Activated B cell treated with CpG ODN at 0.5 μM for 24 hours (primary cell): ENCODE data around the gene NPTN. TPM values are rescaled to one million over a fixed set of nuclear protein-coding genes. Genes with fewer than 3 reads are reported as not detected.
"Not testable (repeated sequence)": the region's sequence is repeated elsewhere in the genome, so short reads cannot be mapped to it uniquely, and the experiment has no call there.

Source experiments
- ATAC-seq: fragments of 200-7000 bp; cut with Tn5 transposase; one replicate; pipeline ENCODE4 v1.10.0; 2021; ENCODE audit warnings: low read depth, mild to moderate bottlenecking, moderate library complexity
- CTCF ChIA-PET: fragments of 350-600 bp; sonication (Branson Sonifier 250); formaldehyde crosslinking; loops from one replicate; lab custom pipeline; 2021; ENCODE audit warnings: antibody characterized with exemption; lab: Charles Lee
- POLR2A ChIA-PET: fragments of 350-600 bp; sonication (Branson Sonifier 250); formaldehyde crosslinking; loops from one replicate; lab custom pipeline; 2021; ENCODE audit warnings: antibody characterized with exemption; lab: Charles Lee
- DNase-seq: peaks from one replicate; pipeline ENCODE4 v3.0.0; 2022
- H3K27ac Mint-ChIP-seq: one replicate; pipeline ENCODE4 v1.8.0; 2020; ENCODE audit warnings: mixed read lengths
- H3K27me3 Mint-ChIP-seq: one replicate; pipeline ENCODE4 v1.8.0; 2021; ENCODE audit warnings: mixed read lengths
- H3K36me3 Mint-ChIP-seq: one replicate; pipeline ENCODE4 v1.8.0; 2021; ENCODE audit warnings: low read depth, mixed read lengths
- H3K4me1 Mint-ChIP-seq: one replicate; pipeline ENCODE4 v1.8.0; 2021; ENCODE audit warnings: mixed read lengths
- H3K4me3 Mint-ChIP-seq: one replicate; pipeline ENCODE4 v1.8.0; 2020; ENCODE audit warnings: mild to moderate bottlenecking, mixed read lengths
- H3K9me3 Mint-ChIP-seq: one replicate; pipeline ENCODE4 v1.8.0; 2020; ENCODE audit warnings: mixed read lengths
- intact Hi-C: fragments of 100-400 bp; cut with micrococcal nuclease; formaldehyde crosslinking; loops from one replicate; pipeline ENCODE4 v1.15.1; 2024
- total RNA-seq: library from RNA; stranded (reverse); gene quantifications from 2 replicates; pipeline ENCODE4 v1.2.3, GENCODE V29; 2022
- TF ChIP-seq, protein P1 (sequence below): fragments of 200-600 bp; IDR thresholded peaks from one replicate; pipeline ENCODE4 v1.8.0; 2022; ENCODE audit warnings: antibody characterized with exemption, mild to moderate bottlenecking

NPTN gene
- total RNA-seq, 1 donor from 2014 or later, result 36.1 TPM

DNA sequence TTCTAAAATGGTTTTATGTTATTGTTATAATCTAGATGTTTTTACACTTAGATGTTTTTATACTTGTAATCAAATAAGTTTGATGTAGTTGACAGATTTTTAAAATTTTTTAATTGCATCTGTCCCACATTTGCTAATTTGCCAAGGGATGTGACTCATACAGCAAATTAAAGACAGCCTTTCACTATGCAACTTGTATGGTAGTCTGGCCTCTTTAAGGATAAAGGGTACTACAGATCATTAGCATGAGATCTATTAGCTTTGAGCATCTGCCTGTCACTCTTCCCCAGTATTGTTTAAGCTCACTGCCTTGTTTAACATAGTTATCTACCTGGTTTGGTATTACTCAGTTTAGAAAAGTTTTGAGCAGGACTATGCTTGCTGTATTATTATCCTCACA lies 83.0 kb downstream of the NPTN start:
- Mint-ChIP-seq H3K36me3 (peaks cover under 1% of the 10 kb centered on the region), H3K27ac (no peak overlapping the region), H3K4me3 (no peak overlapping the region), H3K4me1 (no peaks in the 10 kb centered on the region), H3K27me3 (no peaks in the 10 kb centered on the region), H3K9me3 (no peaks in the 10 kb centered on the region)
- ChIA-PET CTCF (interaction anchor here (2.7 kb wide), 1 partner anchor 86 kb away, joined by 7 read pairs; no protein-coding TSS in a partner anchor), POLR2A (no interaction called here)
- ATAC-seq (no peak), DNase-seq (no peak)
- intact Hi-C loops, result no loop called here
- TF ChIP-seq, protein P1, sequence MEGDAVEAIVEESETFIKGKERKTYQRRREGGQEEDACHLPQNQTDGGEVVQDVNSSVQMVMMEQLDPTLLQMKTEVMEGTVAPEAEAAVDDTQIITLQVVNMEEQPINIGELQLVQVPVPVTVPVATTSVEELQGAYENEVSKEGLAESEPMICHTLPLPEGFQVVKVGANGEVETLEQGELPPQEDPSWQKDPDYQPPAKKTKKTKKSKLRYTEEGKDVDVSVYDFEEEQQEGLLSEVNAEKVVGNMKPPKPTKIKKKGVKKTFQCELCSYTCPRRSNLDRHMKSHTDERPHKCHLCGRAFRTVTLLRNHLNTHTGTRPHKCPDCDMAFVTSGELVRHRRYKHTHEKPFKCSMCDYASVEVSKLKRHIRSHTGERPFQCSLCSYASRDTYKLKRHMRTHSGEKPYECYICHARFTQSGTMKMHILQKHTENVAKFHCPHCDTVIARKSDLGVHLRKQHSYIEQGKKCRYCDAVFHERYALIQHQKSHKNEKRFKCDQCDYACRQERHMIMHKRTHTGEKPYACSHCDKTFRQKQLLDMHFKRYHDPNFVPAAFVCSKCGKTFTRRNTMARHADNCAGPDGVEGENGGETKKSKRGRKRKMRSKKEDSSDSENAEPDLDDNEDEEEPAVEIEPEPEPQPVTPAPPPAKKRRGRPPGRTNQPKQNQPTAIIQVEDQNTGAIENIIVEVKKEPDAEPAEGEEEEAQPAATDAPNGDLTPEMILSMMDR, result no peak

DNA sequence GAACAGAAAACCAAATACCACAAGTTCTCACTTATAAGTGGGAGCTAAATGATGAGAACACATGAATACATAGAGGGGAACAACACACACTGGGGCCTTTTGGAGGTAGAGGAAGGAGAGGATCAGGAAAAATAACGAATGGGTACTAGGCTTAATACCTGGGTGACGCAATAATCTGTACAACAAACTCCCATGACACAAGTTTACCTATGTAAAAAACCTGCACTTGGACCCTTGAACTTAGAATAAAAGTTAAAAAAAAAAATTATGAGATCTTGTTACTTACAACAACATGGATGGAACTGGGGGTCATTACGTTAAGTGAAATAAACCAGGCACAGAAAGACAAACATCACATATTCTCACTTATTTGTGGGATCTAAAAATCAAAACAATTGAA lies 84.3 kb downstream of the NPTN start:
- H3K27ac Mint-ChIP-seq, POLR2A ChIA-PET: not testable (repeated sequence)

DNA sequence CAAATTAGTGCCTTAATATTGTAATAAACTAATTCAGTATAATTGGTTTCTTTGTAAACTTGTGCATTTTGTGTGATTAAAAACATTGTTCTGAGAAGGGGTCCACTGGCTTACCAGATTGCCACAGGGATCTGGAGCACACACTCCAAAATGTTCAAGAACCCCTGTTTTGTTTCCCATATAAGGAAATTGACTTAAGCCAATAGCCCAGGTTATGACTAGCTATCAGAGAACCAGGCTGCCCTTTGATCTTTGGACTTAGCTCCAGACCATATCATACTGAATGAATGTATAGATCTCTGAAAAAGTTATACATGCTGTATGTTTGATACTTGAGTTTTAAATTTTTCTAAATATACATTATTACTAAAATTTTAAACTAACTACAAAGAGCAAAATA lies 91.7 kb downstream of the NPTN start:
- DNase-seq, result no peak
- TF ChIP-seq, protein P1, result no peak
- no peaks in the 10 kb centered on the region for H3K9me3 Mint-ChIP-seq
- H3K4me3 Mint-ChIP-seq, result no peak overlapping the region
- ChIA-PET POLR2A (no interaction called here), CTCF (no interaction called here)
- no peaks in the 10 kb centered on the region for H3K4me1 Mint-ChIP-seq
- H3K36me3 Mint-ChIP-seq, result no peaks in the 10 kb centered on the region
- H3K27ac Mint-ChIP-seq, result no peak overlapping the region
- intact Hi-C loops, result no loop called here
- no peak for ATAC-seq
- no peaks in the 10 kb centered on the region for H3K27me3 Mint-ChIP-seq

More for the DNA sequence above, 84.3 kb downstream of the NPTN start:
- ATAC-seq, H3K36me3 Mint-ChIP-seq, H3K9me3 Mint-ChIP-seq, H3K27me3 Mint-ChIP-seq, intact Hi-C loops, DNase-seq, H3K4me1 Mint-ChIP-seq, H3K4me3 Mint-ChIP-seq: not testable (repeated sequence)
- CTCF ChIA-PET, result interaction anchor here (2.7 kb wide), 1 partner anchor 88 kb away, joined by 7 read pairs; no protein-coding TSS in a partner anchor

DNA sequence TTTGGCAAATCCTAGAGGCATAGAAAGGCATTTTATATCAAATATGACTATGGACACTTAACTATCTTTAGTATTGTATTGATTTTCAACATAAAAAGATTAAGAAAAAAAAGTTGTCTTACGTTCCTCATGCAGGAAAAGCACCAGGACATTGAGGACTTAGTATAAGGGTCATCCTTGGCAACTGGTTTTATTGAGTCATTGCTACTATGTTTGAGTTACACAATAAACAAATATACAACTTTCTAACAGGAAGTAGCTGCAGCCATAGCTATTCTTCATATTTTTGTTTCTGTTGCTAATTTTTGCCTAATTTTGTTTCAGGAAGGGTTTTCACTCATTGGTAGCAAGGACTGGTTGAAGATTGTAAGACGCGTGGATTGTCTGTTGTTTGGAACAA lies 93.0 kb downstream of the NPTN start:
- POLR2A ChIA-PET, result no interaction called here
- Mint-ChIP-seq H3K4me1 (no peaks in the 10 kb centered on the region), H3K4me3 (no peak overlapping the region), H3K9me3 (no peaks in the 10 kb centered on the region), H3K36me3 (no peaks in the 10 kb centered on the region), H3K27ac (no peak overlapping the region), H3K27me3 (no peaks in the 10 kb centered on the region)
- ATAC-seq, result no peak
- CTCF ChIA-PET, result no interaction called here
- TF ChIP-seq, protein P1, result no peak
- intact Hi-C loops, result no loop called here
- DNase-seq, result no peak

- H3K27me3 Mint-ChIP-seq, result no peaks in the 10 kb centered on the region
Observed at GRCh38 chr15:73539212-73540128, 93.7 kb downstream of the NPTN start.

More at GRCh38 chr15:73539212-73540128, 93.7 kb downstream of the NPTN start:
- Mint-ChIP-seq H3K4me3 (no peak overlapping the region), H3K36me3 (no peaks in the 10 kb centered on the region), H3K9me3 (no peaks in the 10 kb centered on the region), H3K4me1 (no peaks in the 10 kb centered on the region), H3K27ac (no peak overlapping the region)
- ChIA-PET POLR2A (no interaction called here), CTCF (no interaction called here)
- intact Hi-C loops, result no loop called here
- ATAC-seq (no peak), DNase-seq (no peak)
- TF ChIP-seq, protein P1, result no peak
